ENCODE results near the gene TMOD2.

The TMOD2 gene

DNA sequence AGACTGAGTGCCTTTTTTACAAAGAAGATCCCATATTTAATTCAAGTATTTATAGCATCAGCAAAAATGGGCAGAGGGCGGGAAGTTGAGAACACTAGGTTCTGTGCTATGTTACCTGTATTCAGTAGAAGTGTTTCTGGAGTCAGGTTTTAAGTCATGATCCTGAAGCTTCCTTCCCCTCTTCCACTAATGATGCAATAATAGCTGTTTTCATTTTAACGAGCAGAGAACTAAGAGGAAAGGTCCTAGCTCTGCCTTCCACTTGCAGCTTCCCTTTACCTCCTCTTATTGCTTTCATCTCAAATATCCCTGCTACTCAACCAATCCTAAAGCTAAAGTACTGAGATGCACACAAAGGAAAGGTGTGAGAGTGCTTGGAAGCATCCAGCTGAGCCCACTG, 61.2 kb downstream of the TMOD2 start:
- no peak overlapping the region for H3K4me3 ChIP-seq (ENCODE audit: low read length, poor library complexity, severe bottlenecking)
- no peaks in the 10 kb centered on the region for H3K4me1 ChIP-seq (ENCODE audit: insufficient read depth, low read length, poor library complexity, severe bottlenecking)
- TF ChIP-seq CTCF (conservative IDR thresholded peaks at IDR 0.05; ENCODE audit: low read length) (no peak), EZH2phosphoT487 (IDR thresholded peaks at IDR 0.05; ENCODE audit: borderline replicate concordance) (no peak)
- H3F3A ChIP-seq (ENCODE audit: low read depth): no peaks in the 10 kb centered on the region
- no peaks in the 10 kb centered on the region for H3K9me3 ChIP-seq (ENCODE audit: insufficient read depth, low read depth, low read length)
- H3K9ac ChIP-seq (ENCODE audit: low read depth, low read length, poor library complexity, severe bottlenecking): no peak overlapping the region
- H3K27me3 ChIP-seq (ENCODE audit: insufficient read depth, low read length, poor library complexity, severe bottlenecking): no peaks in the 10 kb centered on the region
- H3K79me2 ChIP-seq (ENCODE audit: insufficient read depth, low read length): no peaks in the 10 kb centered on the region
- no peaks in the 10 kb centered on the region for H3K9me2 ChIP-seq (replicated peaks; ENCODE audit: low read depth, low read length)
- no peak overlapping the region for H3K4me2 ChIP-seq (ENCODE audit: low read depth, low read length, poor library complexity, severe bottlenecking)
- no peak overlapping the region for H2AFZ ChIP-seq (ENCODE audit: low read length)
- no peaks in the 10 kb centered on the region for H4K20me1 ChIP-seq (ENCODE audit: insufficient read depth, low read length, poor library complexity, severe bottlenecking)
- no peaks in the 10 kb centered on the region for H3K36me3 ChIP-seq (ENCODE audit: insufficient read depth, low read length)

DNA sequence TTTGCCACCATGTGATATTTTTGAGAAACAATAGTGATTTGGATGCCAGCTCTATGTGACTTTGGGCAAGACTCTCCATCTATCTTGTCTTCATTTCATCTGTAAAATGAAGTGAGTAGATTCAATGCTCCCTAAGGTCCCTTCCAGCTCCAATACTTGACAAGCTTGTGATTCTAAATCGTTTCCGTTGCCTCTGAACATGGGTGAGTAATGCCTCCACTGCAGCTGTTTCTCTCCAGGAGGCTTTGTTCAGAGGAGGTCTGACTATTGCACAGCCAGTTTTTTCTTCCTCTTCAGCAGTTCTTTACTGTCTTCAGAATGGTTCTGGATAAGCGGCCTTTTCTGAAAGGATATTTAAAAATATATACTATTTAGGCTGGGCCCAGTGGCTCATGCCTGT, 63.2 kb downstream of the TMOD2 start:
- no peak overlapping the region for H2AFZ ChIP-seq (ENCODE audit: low read length)
- TF ChIP-seq CTCF (conservative IDR thresholded peaks at IDR 0.05; ENCODE audit: low read length) (no peak), EZH2phosphoT487 (IDR thresholded peaks at IDR 0.05; ENCODE audit: borderline replicate concordance) (no peak)
- no peaks in the 10 kb centered on the region for H3K9me2 ChIP-seq (replicated peaks; ENCODE audit: low read depth, low read length)
- H3K27me3 ChIP-seq (ENCODE audit: insufficient read depth, low read length, poor library complexity, severe bottlenecking): no peaks in the 10 kb centered on the region
- no peaks in the 10 kb centered on the region for H3K9me3 ChIP-seq (ENCODE audit: insufficient read depth, low read depth, low read length)
- no peaks in the 10 kb centered on the region for H3K79me2 ChIP-seq (ENCODE audit: insufficient read depth, low read length)
- no peak overlapping the region for H3K4me2 ChIP-seq (ENCODE audit: low read depth, low read length, poor library complexity, severe bottlenecking)
- no peaks in the 10 kb centered on the region for H4K20me1 ChIP-seq (ENCODE audit: insufficient read depth, low read length, poor library complexity, severe bottlenecking)
- H3K4me1 ChIP-seq (ENCODE audit: insufficient read depth, low read length, poor library complexity, severe bottlenecking): no peaks in the 10 kb centered on the region
- no peaks in the 10 kb centered on the region for H3K36me3 ChIP-seq (ENCODE audit: insufficient read depth, low read length)
- H3K9ac ChIP-seq (ENCODE audit: low read depth, low read length, poor library complexity, severe bottlenecking): no peak overlapping the region
- no peaks in the 10 kb centered on the region for H3F3A ChIP-seq (ENCODE audit: low read depth)
- no peak overlapping the region for H3K4me3 ChIP-seq (ENCODE audit: low read length, poor library complexity, severe bottlenecking)

DNA sequence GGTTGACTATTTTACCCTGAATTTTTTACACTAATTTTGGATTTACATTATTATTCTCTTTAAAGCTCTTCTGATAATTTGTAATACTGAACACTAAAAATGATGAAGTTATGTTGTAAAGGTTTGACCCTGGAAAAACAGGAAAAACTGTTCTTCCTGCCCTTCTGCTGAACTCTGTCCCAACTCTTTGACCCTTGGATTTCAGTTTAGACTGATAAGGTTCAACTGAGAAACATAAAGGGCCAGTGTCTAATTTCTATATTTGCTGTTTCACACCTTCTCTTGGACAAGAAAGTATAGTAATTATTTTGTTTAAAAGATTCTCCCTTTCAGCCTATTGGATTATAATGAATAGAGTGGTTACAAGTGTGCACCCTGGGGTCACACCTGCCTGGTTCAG, 65.2 kb downstream of the TMOD2 start:
- H3K36me3 ChIP-seq (ENCODE audit: insufficient read depth, low read length): no peaks in the 10 kb centered on the region
- no peaks in the 10 kb centered on the region for H3K79me2 ChIP-seq (ENCODE audit: insufficient read depth, low read length)
- H3K27me3 ChIP-seq (ENCODE audit: insufficient read depth, low read length, poor library complexity, severe bottlenecking): no peaks in the 10 kb centered on the region
- no peaks in the 10 kb centered on the region for H4K20me1 ChIP-seq (ENCODE audit: insufficient read depth, low read length, poor library complexity, severe bottlenecking)
- TF ChIP-seq EZH2phosphoT487 (IDR thresholded peaks at IDR 0.05; ENCODE audit: borderline replicate concordance) (no peak), CTCF (conservative IDR thresholded peaks at IDR 0.05; ENCODE audit: low read length) (no peak)
- no peak overlapping the region for H3K9ac ChIP-seq (ENCODE audit: low read depth, low read length, poor library complexity, severe bottlenecking)
- no peaks in the 10 kb centered on the region; the same call in 1 of the 2 replicates for H3K9me3 ChIP-seq (ENCODE audit: insufficient read depth, low read depth, low read length)
- H3K4me1 ChIP-seq (ENCODE audit: insufficient read depth, low read length, poor library complexity, severe bottlenecking): no peaks in the 10 kb centered on the region
- no peak overlapping the region for H3K4me3 ChIP-seq (ENCODE audit: low read length, poor library complexity, severe bottlenecking)
- no peak overlapping the region for H2AFZ ChIP-seq (ENCODE audit: low read length)
- H3K9me2 ChIP-seq (replicated peaks; ENCODE audit: low read depth, low read length): no peaks in the 10 kb centered on the region
- H3F3A ChIP-seq (ENCODE audit: low read depth): no peaks in the 10 kb centered on the region
- H3K4me2 ChIP-seq (ENCODE audit: low read depth, low read length, poor library complexity, severe bottlenecking): no peak overlapping the region

Data from Loucy (cell line).